WERI-Rb-1 (cell line): ENCODE results near the gene DAZL.

Experiments
- DNase-seq: peaks from one replicate; pipeline ENCODE4 v3.0.0-alpha.2; 2020
- H3K27ac ChIP-seq: fragments of 250-450 bp; sonication (Bioruptor Pico); 2 replicates; pipeline ENCODE4 v1.5.1; 2020; ENCODE audit warnings: mild to moderate bottlenecking, moderate library complexity
- H3K27me3 ChIP-seq: fragments of 250-450 bp; sonication (Bioruptor Pico); 2 replicates; pipeline ENCODE4 v1.5.1; 2021; ENCODE audit warnings: mild to moderate bottlenecking, low read depth, moderate library complexity; ENCODE audit not compliant: insufficient read depth, severe bottlenecking
- H3K36me3 ChIP-seq: fragments of 250-450 bp; sonication (Bioruptor Pico); 2 replicates; pipeline ENCODE4 v1.5.1; 2020; ENCODE audit warnings: mild to moderate bottlenecking, moderate library complexity
- H3K4me3 ChIP-seq: 2 replicates; pipeline ENCODE4 v1.5.1; 2011; ENCODE audit warnings: low read depth, mild to moderate bottlenecking, control low read depth, low read length
- H3K9me3 ChIP-seq: fragments of 250-450 bp; sonication (Bioruptor Pico); 2 replicates; pipeline ENCODE4 v1.5.1; 2021; ENCODE audit warnings: mild to moderate bottlenecking, moderate library complexity; ENCODE audit not compliant: severe bottlenecking
- TF ChIP-seq, protein P1 (sequence below): IDR thresholded peaks from 2 replicates; pipeline ENCODE4 v1.5.1; 2011; ENCODE audit warnings: low read depth, mild to moderate bottlenecking, control low read depth, inconsistent platforms, low read length

Gene DAZL, protein sequence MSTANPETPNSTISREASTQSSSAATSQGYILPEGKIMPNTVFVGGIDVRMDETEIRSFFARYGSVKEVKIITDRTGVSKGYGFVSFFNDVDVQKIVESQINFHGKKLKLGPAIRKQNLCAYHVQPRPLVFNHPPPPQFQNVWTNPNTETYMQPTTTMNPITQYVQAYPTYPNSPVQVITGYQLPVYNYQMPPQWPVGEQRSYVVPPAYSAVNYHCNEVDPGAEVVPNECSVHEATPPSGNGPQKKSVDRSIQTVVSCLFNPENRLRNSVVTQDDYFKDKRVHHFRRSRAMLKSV

DNA sequence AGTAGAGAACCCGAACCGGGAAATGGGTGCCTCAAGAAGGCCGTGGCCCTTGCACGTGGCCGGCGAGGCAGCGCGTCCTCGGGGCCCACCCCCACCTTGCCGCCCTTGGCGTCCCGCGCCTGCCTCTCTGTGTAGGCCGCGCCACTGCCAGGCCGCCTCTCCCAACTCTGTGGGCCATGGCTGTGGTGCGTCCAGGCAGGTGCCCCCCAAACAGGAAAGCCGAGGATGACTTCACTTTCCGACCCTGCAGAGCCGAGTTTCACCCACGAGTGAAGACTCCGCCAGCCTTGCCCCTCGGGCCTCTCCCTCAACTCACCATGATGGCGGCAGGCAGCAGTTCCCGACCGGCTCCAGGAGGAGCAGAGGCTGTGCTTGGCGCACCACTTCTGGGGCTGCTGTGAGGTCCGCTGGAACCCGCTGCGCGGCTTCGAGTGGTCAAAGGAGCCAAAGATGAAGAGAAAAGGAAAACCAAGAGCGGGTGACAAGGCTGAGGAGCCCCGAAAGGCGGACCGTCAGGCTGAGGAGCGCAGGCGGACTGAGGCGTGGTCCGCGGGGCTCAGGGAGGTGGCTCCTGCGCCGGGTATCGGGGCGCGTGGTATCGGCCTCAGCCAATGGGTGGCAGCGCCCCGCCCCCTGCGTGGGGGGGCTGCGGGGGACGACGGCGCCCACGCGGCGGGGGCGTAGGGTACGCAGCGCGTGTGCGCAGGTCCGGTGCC lies at the start of gene DAZL:
Gene DAZL (minus strand): TSS at position 537 of the 716 bp plus-strand sequence. CDS start 218 bp downstream, at position 319.
- H3K27me3 ChIP-seq: no peaks in the 10 kb centered on the region
- TF ChIP-seq, protein P1, sequence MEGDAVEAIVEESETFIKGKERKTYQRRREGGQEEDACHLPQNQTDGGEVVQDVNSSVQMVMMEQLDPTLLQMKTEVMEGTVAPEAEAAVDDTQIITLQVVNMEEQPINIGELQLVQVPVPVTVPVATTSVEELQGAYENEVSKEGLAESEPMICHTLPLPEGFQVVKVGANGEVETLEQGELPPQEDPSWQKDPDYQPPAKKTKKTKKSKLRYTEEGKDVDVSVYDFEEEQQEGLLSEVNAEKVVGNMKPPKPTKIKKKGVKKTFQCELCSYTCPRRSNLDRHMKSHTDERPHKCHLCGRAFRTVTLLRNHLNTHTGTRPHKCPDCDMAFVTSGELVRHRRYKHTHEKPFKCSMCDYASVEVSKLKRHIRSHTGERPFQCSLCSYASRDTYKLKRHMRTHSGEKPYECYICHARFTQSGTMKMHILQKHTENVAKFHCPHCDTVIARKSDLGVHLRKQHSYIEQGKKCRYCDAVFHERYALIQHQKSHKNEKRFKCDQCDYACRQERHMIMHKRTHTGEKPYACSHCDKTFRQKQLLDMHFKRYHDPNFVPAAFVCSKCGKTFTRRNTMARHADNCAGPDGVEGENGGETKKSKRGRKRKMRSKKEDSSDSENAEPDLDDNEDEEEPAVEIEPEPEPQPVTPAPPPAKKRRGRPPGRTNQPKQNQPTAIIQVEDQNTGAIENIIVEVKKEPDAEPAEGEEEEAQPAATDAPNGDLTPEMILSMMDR: no peak

DNA sequence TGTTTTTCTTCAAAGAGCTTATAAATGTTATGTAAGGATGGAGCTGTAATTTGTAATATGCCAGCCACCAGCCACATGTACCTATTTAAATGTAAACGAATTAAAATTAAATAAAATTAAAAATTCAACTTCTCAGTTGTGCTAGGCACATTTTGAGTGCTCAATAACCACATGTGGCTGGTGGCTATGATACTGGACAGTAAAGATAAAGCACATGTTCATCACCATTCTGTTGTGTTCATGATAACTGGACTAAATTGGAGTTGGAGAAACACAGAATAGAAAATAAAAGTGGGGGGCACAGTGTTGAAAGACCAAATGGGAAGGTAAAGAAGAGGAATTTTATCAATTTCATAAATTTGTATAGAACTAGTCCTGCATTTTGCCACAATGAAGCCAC lies 49.8 kb upstream of the DAZL start:
- H3K36me3 ChIP-seq: no peaks in the 10 kb centered on the region
- no peak overlapping the region for H3K4me3 ChIP-seq
- H3K9me3 ChIP-seq: no peaks in the 10 kb centered on the region
- TF ChIP-seq, protein P1: no peak
- no peaks in the 10 kb centered on the region for H3K27me3 ChIP-seq
- H3K27ac ChIP-seq: no peak overlapping the region
- no peak for DNase-seq

More for the DNA sequence above, at the start of gene DAZL:
- H3K4me3 ChIP-seq: no peak within 1 kb of the TSS
- H3K27ac ChIP-seq: no peak within 1 kb of the TSS
- H3K36me3 ChIP-seq: no peaks in the 10 kb centered on the region
- H3K9me3 ChIP-seq: no peaks in the 10 kb centered on the region
- no peak for DNase-seq

DNA sequence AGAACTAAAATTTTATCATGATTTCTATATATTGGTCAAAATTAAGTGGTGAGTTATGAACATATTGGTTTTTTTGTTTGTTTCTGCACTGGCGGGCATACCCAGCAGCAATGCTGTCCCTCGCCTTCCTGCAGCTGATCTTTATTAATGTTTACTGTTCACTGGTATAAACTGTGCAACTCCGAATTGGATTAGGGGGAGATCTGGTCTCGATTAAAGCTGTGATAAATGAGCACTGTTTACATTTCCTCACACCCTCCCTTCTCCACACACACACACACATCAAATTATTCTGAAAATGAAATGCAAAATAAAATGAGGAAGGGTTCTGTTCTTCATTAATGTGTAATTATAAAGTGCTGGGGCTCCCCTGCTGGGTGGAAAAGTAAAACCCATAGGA lies 48.5 kb upstream of the DAZL start:
- H3K27ac ChIP-seq: no peak overlapping the region
- H3K9me3 ChIP-seq: no peaks in the 10 kb centered on the region
- H3K36me3 ChIP-seq: no peaks in the 10 kb centered on the region
- no peak for DNase-seq
- TF ChIP-seq, protein P1: no peak
- H3K27me3 ChIP-seq: no peaks in the 10 kb centered on the region
- no peak overlapping the region for H3K4me3 ChIP-seq

DNA sequence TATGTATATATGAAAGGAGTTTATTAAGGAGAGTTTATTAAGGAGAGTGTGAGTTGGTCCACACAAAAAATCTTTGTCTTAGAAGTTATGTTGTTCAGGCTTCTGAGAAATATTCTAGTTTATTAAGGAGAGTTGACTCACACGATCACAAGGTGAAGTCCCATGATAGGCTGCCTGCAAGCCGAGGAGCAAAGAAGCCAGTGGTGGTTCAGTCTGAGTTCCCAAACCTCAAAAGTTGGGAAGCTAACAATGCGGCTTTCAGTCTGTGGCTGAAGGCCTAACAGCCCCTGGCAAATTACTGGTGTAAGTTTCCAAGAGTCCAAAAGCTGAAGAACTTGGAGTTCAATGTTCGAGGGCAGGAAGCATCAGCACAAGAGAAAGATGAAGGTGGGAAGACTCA lies 42.4 kb upstream of the DAZL start:
- H3K27me3 ChIP-seq: no peaks in the 10 kb centered on the region
- H3K27ac ChIP-seq: no peak overlapping the region
- TF ChIP-seq, protein P1: no peak
- H3K36me3 ChIP-seq: no peaks in the 10 kb centered on the region
- DNase-seq: no peak
- no peaks in the 10 kb centered on the region for H3K9me3 ChIP-seq
- no peak overlapping the region for H3K4me3 ChIP-seq

DNA sequence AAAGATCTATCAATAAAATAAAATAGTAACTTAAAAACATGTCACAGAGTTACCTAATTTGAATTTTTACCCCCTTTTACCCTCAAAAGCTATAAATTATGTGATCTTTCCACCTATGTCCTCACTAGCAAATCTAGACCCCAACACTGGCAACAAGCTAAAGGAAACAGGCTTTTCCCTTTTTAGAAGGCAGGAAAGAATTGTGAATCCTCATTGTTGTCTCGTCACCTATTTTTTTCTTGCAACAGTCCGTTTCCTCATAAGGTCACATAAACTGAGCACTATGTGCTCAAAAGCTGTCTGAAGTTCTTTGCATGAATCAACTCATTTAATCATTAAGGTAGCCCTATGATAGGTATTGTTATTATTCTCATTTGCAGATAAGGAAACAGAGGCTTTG lies 34.6 kb upstream of the DAZL start:
- Histone ChIP-seq H3K9me3 (no peaks in the 10 kb centered on the region), H3K4me3 (no peak overlapping the region), H3K27me3 (no peaks in the 10 kb centered on the region), H3K36me3 (no peaks in the 10 kb centered on the region), H3K27ac (no peak overlapping the region)
- no peak for DNase-seq
- TF ChIP-seq, protein P1: no peak
